ENCODE results near the gene NCF4. TPM values are rescaled to one million over a fixed set of nuclear protein-coding genes. Genes with fewer than 3 reads are reported as not detected.

Gene NCF4
- total and polyA plus RNA-seq, 2 of the 4 experiments (the other 2 are of a cell fraction), result not detected

GRCh38 chr22:36862251-36863242 lies 1.7 kb downstream of the NCF4 start (continued):
- TF ChIP-seq CHD1 (IDR thresholded peaks at IDR 0.05; ENCODE audit: low read depth, low read length) (no peak), MAFK (IDR thresholded peaks at IDR 0.05; ENCODE audit: low read depth, low read length) (no peak)

- H3K56ac ChIP-seq (ENCODE audit: extremely low read depth, insufficient read depth, low read length), result no peak overlapping the region
- H3K9me1 ChIP-seq (ENCODE audit: insufficient read depth, low read length), result no peaks in the 10 kb centered on the region
- no peak overlapping the region for H3K23ac ChIP-seq (ENCODE audit: low read depth, low read length)
- H3K9me3 ChIP-seq (ENCODE audit: control insufficient read depth, insufficient read depth, low read length), result no peaks in the 10 kb centered on the region
- H2AK5ac ChIP-seq (ENCODE audit: low read depth, low read length), result no peak overlapping the region
- ATAC-seq (ENCODE audit: low read depth) (no peak), DNase-seq (no peak)
- no peak overlapping the region for H3K4me3 ChIP-seq (ENCODE audit: insufficient read depth, low read depth, low read length)
- H2BK20ac ChIP-seq (ENCODE audit: low read depth, low read length), result no peak overlapping the region
- TF ChIP-seq MAZ (IDR thresholded peaks at IDR 0.05; ENCODE audit: borderline replicate concordance, low read depth, low read length) (no peak), SMC3 (IDR thresholded peaks at IDR 0.05; ENCODE audit: low read depth, low read length) (no peak), RCOR1 (IDR thresholded peaks at IDR 0.05; ENCODE audit: insufficient replicate concordance, low read length) (no peak), NFE2L2 (IDR thresholded peaks at IDR 0.05; ENCODE audit: low read depth, low read length) (no peak), BHLHE40 (IDR thresholded peaks at IDR 0.05; ENCODE audit: low read depth, low read length) (no peak), MAFK (IDR thresholded peaks at IDR 0.05; ENCODE audit: low read depth, low read length) (no peak), CEBPB (IDR thresholded peaks at IDR 0.05; ENCODE audit: low read depth, low read length) (no peak), RFX5 (IDR thresholded peaks at IDR 0.05; ENCODE audit: low read depth, low read length) (no peak), ELK1 (IDR thresholded peaks at IDR 0.05; ENCODE audit: borderline replicate concordance, low read depth, low read length) (no peak), FOS (IDR thresholded peaks at IDR 0.05; ENCODE audit: low read depth, low read length) (no peak), CHD1 (IDR thresholded peaks at IDR 0.05; ENCODE audit: low read depth, low read length) (no peak)
- TF ChIP-seq, protein P1, sequence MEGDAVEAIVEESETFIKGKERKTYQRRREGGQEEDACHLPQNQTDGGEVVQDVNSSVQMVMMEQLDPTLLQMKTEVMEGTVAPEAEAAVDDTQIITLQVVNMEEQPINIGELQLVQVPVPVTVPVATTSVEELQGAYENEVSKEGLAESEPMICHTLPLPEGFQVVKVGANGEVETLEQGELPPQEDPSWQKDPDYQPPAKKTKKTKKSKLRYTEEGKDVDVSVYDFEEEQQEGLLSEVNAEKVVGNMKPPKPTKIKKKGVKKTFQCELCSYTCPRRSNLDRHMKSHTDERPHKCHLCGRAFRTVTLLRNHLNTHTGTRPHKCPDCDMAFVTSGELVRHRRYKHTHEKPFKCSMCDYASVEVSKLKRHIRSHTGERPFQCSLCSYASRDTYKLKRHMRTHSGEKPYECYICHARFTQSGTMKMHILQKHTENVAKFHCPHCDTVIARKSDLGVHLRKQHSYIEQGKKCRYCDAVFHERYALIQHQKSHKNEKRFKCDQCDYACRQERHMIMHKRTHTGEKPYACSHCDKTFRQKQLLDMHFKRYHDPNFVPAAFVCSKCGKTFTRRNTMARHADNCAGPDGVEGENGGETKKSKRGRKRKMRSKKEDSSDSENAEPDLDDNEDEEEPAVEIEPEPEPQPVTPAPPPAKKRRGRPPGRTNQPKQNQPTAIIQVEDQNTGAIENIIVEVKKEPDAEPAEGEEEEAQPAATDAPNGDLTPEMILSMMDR (conservative IDR thresholded peaks at IDR 0.05; ENCODE audit: low read depth, low read length), result no peak
- ChIA-PET POLR2A (ENCODE audit: unreplicated experiment) (no interaction called here), CTCF (no interaction called here)
- no peaks in the 10 kb centered on the region for H3K36me3 ChIP-seq (ENCODE audit: control insufficient read depth, insufficient read depth, low read length)
- no peaks in the 10 kb centered on the region; the same call in 1 of the 2 replicates for H4K20me1 ChIP-seq (ENCODE audit: insufficient read depth, low read length)
- H3K27ac ChIP-seq (ENCODE audit: insufficient read depth, low read length), result no peak overlapping the region
- H2BK120ac ChIP-seq (ENCODE audit: low read depth, low read length), result no peak overlapping the region
- no peak overlapping the region for H3K9ac ChIP-seq (ENCODE audit: low read depth, low read length)
- no peak overlapping the region for H3K18ac ChIP-seq (ENCODE audit: low read depth, low read length)
- no peak overlapping the region for H4K91ac ChIP-seq (ENCODE audit: insufficient read depth, low read depth, low read length)
- 76% methylated on average over 4 of the region's 11 CpGs; no CpG with 5 or more reads in 1 of the 2 experiments for WGBS, 2 experiments (ENCODE audit: extremely low coverage in 2 of 2, insufficient read length in 1 of 2)
- H3K4ac ChIP-seq (ENCODE audit: low read depth, low read length), result no peak overlapping the region
- intact Hi-C loops (cut with micrococcal nuclease), result no loop called here
- dilution Hi-C loops (cut with HindIII; ENCODE audit: low sequenced_read_pairs, unreplicated experiment), result no loop called here
- H3K14ac ChIP-seq (replicated peaks; ENCODE audit: low read depth, low read length), result no peak overlapping the region
- no TSS peak for BruUV-seq (replicated peaks)
- H3K4me1 ChIP-seq (ENCODE audit: control insufficient read depth, insufficient read depth, low read length), result no peaks in the 10 kb centered on the region
- H2BK15ac ChIP-seq (ENCODE audit: low read depth, low read length), result no peak overlapping the region
- no peak overlapping the region for H3K4me2 ChIP-seq (ENCODE audit: low read depth, low read length)
- in situ Hi-C loops (cut with MboI; ENCODE audit: low sequenced_read_pairs), result no loop called here
- H4K5ac ChIP-seq (ENCODE audit: low read depth, low read length), result no peak overlapping the region
- H3K27me3 ChIP-seq (ENCODE audit: control insufficient read depth, insufficient read depth, low read length), result peaks cover 17% of the 10 kb centered on the region; the same call in 1 of the 2 replicates
- no peak overlapping the region for H2BK5ac ChIP-seq (ENCODE audit: low read depth, low read length, poor library complexity, severe bottlenecking)
- H3K79me1 ChIP-seq (ENCODE audit: low read depth in 1 of 2, low read length in 2 of 2), result no peaks in the 10 kb centered on the region
- H4K8ac ChIP-seq (ENCODE audit: low read depth in 2 of 2, low read length in 2 of 2), result no peak overlapping the region
- no peak overlapping the region for H2AK9ac ChIP-seq (replicated peaks; ENCODE audit: low read depth, low read length, poor library complexity)
- H2AFZ ChIP-seq (replicated peaks; ENCODE audit: low read length, poor library complexity), result no peak overlapping the region
Measured at GRCh38 chr22:36863281-36863680, 2.5 kb downstream of the NCF4 start.

All from IMR-90 (cell line).